Caki2 (cell line): ENCODE results near the gene SRSF3. TPM values are rescaled to one million over a fixed set of nuclear protein-coding genes. Genes with fewer than 3 reads are reported as not detected.
"Not testable (repeated sequence)": the region's sequence is repeated elsewhere in the genome, so short reads cannot be mapped to it uniquely, and the experiment has no call there.

Experiments
- DNase-seq: peaks from one replicate; pipeline ENCODE4 v3.0.0-alpha.2; 2015; ENCODE audit warnings: low read depth
- in situ Hi-C: cut with HindIII; loops from 2 replicates; pipeline ENCODE4 v1.10.0; 2016; ENCODE audit warnings: low sequenced_read_pairs, low pct_unique_long_range_greater_than_20kb, mixed read lengths
- total RNA-seq: library from RNA; depleted of rRNA; stranded (reverse); fragments of >200 nt; shearing (Covaris generic); gene quantifications from 2 replicates; pipeline ENCODE4 v1.2.3, GENCODE V29; 2014; ENCODE audit warnings: low replicate concordance; rRNA removed

SRSF3 gene
- total RNA-seq, 1 experiment from 2014 or later: 247 TPM

GRCh38 chr6:36654469-36654868 lies 60.3 kb downstream of the SRSF3 start:
- DNase-seq, in situ Hi-C loops: not testable (repeated sequence)

Other genes starting within 250 kb of the SRSF3 start
- not detected in 2 replicates for gene ETV7, start 206.7 kb upstream of the SRSF3 start, total RNA-seq
- 0.20 TPM in 1 of 2 replicates, not detected in the other for gene PXT1, start 151.5 kb upstream of the SRSF3 start, total RNA-seq
- 78.4 and 98.0 TPM in 2 replicates for gene KCTD20, start 151.4 kb upstream of the SRSF3 start, total RNA-seq
- gene STK38, start 46.9 kb upstream of the SRSF3 start, total RNA-seq: 24.9 and 32.6 TPM in 2 replicates
- 217 and 218 TPM in 2 replicates for gene CDKN1A, start 84.4 kb downstream of the SRSF3 start, total RNA-seq
- not detected in 2 replicates for gene RAB44, start 103.5 kb downstream of the SRSF3 start, total RNA-seq
- gene CPNE5, start 245.1 kb downstream of the SRSF3 start, total RNA-seq: not detected in 2 replicates